Ovary (tissue), 9 donors: ENCODE results near the gene SCN4A. TPM values are rescaled to one million over a fixed set of nuclear protein-coding genes. Genes with fewer than 3 reads are reported as not detected.
"Not testable (repeated sequence)": the region's sequence is repeated elsewhere in the genome, so short reads cannot be mapped to it uniquely, and the experiment has no call there.

Source experiments
- DNase-seq, 5 donors: peaks; one replicate each; pipeline ENCODE4 v3.0.0-alpha.2; 2019 to 2020
- H3K27ac ChIP-seq, 2 donors: fragments of 200-600 bp; one replicate each; pipeline versions ENCODE4 v1.5.1 to v1.8.0; 2019 to 2022
- H3K27me3 ChIP-seq: fragments of 200-600 bp; one replicate; pipeline ENCODE4 v1.8.0; 2022
- H3K36me3 ChIP-seq: fragments of 200-600 bp; sonication (generic); one replicate; pipeline ENCODE4 v1.5.1; 2019
- H3K4me1 ChIP-seq: one replicate; pipeline ENCODE4 v1.8.1; 2013; ENCODE audit warnings: mild to moderate bottlenecking, moderate library complexity; ENCODE audit not compliant: insufficient read depth
- H3K4me3 ChIP-seq: fragments of 200-600 bp; sonication (generic); one replicate; pipeline ENCODE4 v1.5.1; 2017
- H3K9me3 ChIP-seq, 2 donors: fragments of 200-600 bp in 1 of 2; sonication (generic) in 1 of 2; one replicate each; pipeline versions ENCODE4 v1.5.1 to v1.8.1; 2013 to 2019; ENCODE audit warnings: mild to moderate bottlenecking in 1 of 2, moderate library complexity in 1 of 2
- EP300 ChIP-seq: sonication (generic); formaldehyde crosslinking; IDR thresholded peaks from one replicate; pipeline ENCODE4 v1.6.1; 2017; ENCODE audit warnings: antibody characterized with exemption
- POLR2A ChIP-seq: fragments of 450-650 bp; IDR thresholded peaks from one replicate; pipeline ENCODE4 v1.6.1; 2017; ENCODE audit warnings: antibody characterized with exemption, mild to moderate bottlenecking, moderate library complexity
- WGBS, 3 donors: extraction: QIAGEN DNeasy Blood & Tissue Kit in 1 of 3; methylation state at CpG; one replicate each; pipeline versions ENCODE4 v1.1.5 to v1.1.7; 2013 to 2017; 5-methylcytosine and 5-hydroxymethylcytosine counted together
- intact Hi-C, 4 donors: fragments of 100-400 bp; cut with DNase I; formaldehyde crosslinking; loops; one replicate each; pipeline versions ENCODE4 v1.11.0 to v1.15.1; 2022 to 2023
- polyA plus RNA-seq, 2 donors: library from polyadenylated mRNA; stranded (reverse); fragments of 200-250 nt in 1 of 2; fragments of 350-450 nt in 1 of 2; fragmentation: Illumina TruSeq in 1 of 2; extraction: RNeasy Lipid Tissue Mini Kit (QIAGEN cat#74804) in 1 of 2; gene quantifications; one replicate each; pipeline ENCODE4 v1.2.3, GENCODE V29; 2013 to 2014
- total RNA-seq, 7 donors: library from RNA; depleted of rRNA in 2 of 7; stranded (reverse); fragments of >200 nt in 2 of 7; fragmentation: NEBNext Ultra II Directional in 3 of 7; extraction: Animal tissue kit (Norgen Biotek cat#: 25700) in 3 of 7; gene quantifications; one replicate each; pipeline versions ENCODE4 v1.1.0 to v1.2.4, GENCODE V29; 2016 to 2023
- TF ChIP-seq, protein P1 (sequence below), 3 donors: fragments of 450-650 bp in 2 of 3; fragments of 200-600 bp in 1 of 3; IDR thresholded peaks; one replicate each; pipeline versions ENCODE4 v1.5.1 to v1.8.0; 2016 to 2022; ENCODE audit warnings: antibody characterized with exemption in 3 of 3, mild to moderate bottlenecking in 1 of 3
- donor health status: DM: no; HTN: no; CAD: no; lungs with moderate emphysema.
- donor health status: DM: no; HTN: no; CAD: no.
- donor health status: Bipolar disorder and iron deficiency.
- donor health status: DM: yes; HTN: yes; CAD: no.
- donor health status: DM: no; HTN: no; CAD: no.
- donor health status: DM: yes; HTN: yes; CAD: no.

The SCN4A gene
- total and polyA plus RNA-seq, 9 donors, result 0.27 to 2.5 (median 0.62) TPM; not detected in 1

DNA sequence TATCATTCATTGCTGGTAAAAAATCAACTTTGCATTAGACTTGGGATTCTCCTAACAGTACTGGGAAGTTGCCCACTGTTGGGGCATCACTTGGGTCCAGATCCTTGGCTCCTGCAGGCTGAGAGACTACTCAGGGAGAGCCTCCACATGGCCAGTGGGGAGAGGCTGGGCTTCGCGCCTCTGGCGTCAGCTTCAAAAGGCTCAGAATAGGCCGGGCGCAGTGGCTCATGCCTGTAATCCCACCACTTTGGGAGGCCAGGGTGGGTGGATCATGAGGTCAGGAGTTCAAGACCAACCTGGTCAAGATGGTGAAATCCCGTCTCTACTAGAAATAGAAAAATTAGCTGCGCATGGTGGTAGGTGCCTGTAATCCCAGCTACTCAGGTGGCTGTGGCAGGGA is 58.2 kb downstream of the SCN4A start:
- TF ChIP-seq POLR2A (no peak), EP300 (no peak)
- TF ChIP-seq, protein P1, sequence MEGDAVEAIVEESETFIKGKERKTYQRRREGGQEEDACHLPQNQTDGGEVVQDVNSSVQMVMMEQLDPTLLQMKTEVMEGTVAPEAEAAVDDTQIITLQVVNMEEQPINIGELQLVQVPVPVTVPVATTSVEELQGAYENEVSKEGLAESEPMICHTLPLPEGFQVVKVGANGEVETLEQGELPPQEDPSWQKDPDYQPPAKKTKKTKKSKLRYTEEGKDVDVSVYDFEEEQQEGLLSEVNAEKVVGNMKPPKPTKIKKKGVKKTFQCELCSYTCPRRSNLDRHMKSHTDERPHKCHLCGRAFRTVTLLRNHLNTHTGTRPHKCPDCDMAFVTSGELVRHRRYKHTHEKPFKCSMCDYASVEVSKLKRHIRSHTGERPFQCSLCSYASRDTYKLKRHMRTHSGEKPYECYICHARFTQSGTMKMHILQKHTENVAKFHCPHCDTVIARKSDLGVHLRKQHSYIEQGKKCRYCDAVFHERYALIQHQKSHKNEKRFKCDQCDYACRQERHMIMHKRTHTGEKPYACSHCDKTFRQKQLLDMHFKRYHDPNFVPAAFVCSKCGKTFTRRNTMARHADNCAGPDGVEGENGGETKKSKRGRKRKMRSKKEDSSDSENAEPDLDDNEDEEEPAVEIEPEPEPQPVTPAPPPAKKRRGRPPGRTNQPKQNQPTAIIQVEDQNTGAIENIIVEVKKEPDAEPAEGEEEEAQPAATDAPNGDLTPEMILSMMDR (IDR thresholded peaks at IDR 0.05), result no peak
- DNase-seq, result no peak
- H3K36me3 ChIP-seq, result no peaks in the 10 kb centered on the region
- WGBS, 3 donors, result 92 to 97% (median 93%) methylated on average over 7 of the region's 7 CpGs
- H3K4me1 ChIP-seq, result no peaks in the 10 kb centered on the region
- H3K4me3 ChIP-seq, result no peak overlapping the region
- H3K27me3 ChIP-seq, result no peaks in the 10 kb centered on the region
- H3K9me3 ChIP-seq, result no peaks in the 10 kb centered on the region
- intact Hi-C loops, result loop anchor here in 3 of 4 donors (5.0 to 10.0 kb wide), 4 partner anchors 110 to 370 kb away; partner anchors contain the start of genes ERN1 (in 2 of the 3) and ICAM2 (in 1 of the 3)
- no peak overlapping the region for H3K27ac ChIP-seq

DNA sequence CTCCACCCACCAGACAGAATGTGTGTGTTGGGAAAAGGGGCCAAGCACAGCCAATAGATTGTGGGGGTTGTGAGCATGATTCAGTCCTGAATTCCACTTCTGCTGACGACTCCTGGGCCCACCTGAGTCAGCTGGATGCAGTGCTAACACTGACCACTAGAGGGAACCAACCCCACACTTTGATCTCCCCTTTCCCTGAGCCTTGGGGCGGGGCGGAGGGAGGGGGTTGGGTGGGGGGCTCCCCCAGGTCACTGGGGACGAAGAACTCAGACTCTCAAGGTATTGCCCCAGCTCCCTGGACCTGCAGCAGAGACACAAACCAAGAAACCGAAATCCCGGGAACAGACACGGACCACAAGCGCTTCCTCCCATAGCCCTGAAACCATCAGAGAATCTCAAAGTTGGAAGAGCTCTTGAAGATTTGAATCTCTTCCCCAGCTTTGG is 61.0 kb downstream of the SCN4A start:
- no peaks in the 10 kb centered on the region for H3K27me3 ChIP-seq
- no peak overlapping the region for H3K27ac ChIP-seq
- H3K4me3 ChIP-seq, result no peak overlapping the region
- 34 to 37% (median 36%) methylated on average over 8 of the region's 8 CpGs for WGBS, 3 donors
- intact Hi-C loops, result loop anchor here in 3 of 4 donors (5.0 to 10.0 kb wide), 4 partner anchors 113 to 373 kb away; partner anchors contain the start of genes ERN1 (in 2 of the 3) and ICAM2 (in 1 of the 3)
- peak; percentile 31 to 61 (median 53) for DNase-seq
- H3K9me3 ChIP-seq, result no peaks in the 10 kb centered on the region
- TF ChIP-seq EP300, result no peak
- no peak for TF ChIP-seq POLR2A
- TF ChIP-seq, protein P1 (IDR thresholded peaks at IDR 0.05), result peak; percentile 39 to 47 (median 45)
- no peaks in the 10 kb centered on the region for H3K36me3 ChIP-seq
- no peaks in the 10 kb centered on the region for H3K4me1 ChIP-seq

DNA sequence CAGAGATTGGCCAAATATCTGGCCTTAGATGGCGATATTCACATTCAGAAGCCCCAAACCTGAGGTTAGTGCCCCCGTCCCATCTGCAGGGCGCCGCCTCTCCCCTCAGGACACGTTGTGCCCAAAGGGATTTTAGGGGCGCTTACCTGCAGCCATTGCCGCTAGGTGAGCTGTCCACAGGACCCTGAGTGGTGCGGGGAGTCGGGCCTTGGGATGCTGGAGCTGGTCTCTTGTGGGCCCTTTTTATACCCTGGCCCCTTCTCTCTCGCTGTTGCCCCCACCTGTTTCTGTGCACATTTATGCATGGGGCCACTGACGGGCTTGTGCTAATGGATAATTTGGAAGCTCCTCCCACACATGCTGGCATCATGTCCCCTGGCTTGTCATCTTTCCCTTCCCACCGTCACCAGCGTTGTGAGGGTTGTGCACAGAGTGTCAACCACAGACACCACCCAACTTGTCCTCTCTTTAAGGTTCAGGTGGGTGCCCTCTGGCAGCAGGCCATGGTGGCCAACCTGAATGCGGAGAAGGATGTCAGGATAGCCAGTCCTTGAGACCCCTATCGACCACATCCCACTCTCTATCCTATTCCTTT is 61.6 kb downstream of the SCN4A start, which contains the start of gene CSHL1:
TSS of gene CSHL1 (minus strand) at position 218 of the 595 bp plus-strand sequence. CDS start at position 156, 62 bp downstream.
- H3K9me3 ChIP-seq, result no peaks in the 10 kb centered on the region
- no peaks in the 10 kb centered on the region for H3K4me1 ChIP-seq
- no peak within 1 kb of the TSS for H3K27ac ChIP-seq
- no peaks in the 10 kb centered on the region for H3K27me3 ChIP-seq
- TF ChIP-seq, protein P1 (IDR thresholded peaks at IDR 0.05), result no peak
- TF ChIP-seq POLR2A, result no peak
- no peak for TF ChIP-seq EP300
- intact Hi-C loops, result loop anchor here in 3 of 4 donors (5.0 to 10.0 kb wide), 4 partner anchors 114 to 374 kb away; partner anchors contain the start of genes ERN1 (in 2 of the 3) and ICAM2 (in 1 of the 3)
- H3K4me3 ChIP-seq, result no peak within 1 kb of the TSS
- DNase-seq, result no peak
- WGBS, 3 donors, result 71 to 78% (median 72%) methylated on average over 15 of the region's 15 CpGs
- H3K36me3 ChIP-seq, result no peaks in the 10 kb centered on the region

DNA sequence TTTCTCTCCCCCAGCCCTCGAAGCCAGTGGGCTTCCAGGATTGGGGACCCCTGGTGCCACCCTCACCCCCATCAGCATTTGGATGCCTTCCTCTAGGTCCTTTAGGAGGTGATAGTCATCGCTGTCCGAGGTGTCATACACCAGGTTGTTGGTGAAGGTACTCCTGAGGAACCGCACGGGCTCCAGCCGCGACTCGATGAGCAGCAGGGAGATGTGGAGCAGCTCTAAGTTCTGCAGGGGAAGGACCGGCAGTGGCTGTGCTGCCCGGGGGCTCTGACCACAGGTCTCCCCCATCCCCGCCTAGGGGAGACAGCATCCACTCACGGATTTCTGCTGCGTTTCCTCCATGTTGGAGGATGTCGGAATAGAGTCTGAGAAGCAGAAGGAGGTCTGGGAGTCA is 62.6 kb downstream of the SCN4A start:
- H3K4me3 ChIP-seq, result no peak overlapping the region
- no peak for TF ChIP-seq POLR2A
- TF ChIP-seq, protein P1 (IDR thresholded peaks at IDR 0.05), result no peak
- no peak for TF ChIP-seq EP300
- 87 to 91% (median 90%) methylated on average over 14 of the region's 14 CpGs for WGBS, 3 donors
- no peaks in the 10 kb centered on the region for H3K27me3 ChIP-seq
- intact Hi-C loops, result loop anchor here in 3 of 4 donors (5.0 to 10.0 kb wide), 4 partner anchors 115 to 375 kb away; partner anchors contain the start of genes ERN1 (in 2 of the 3) and ICAM2 (in 1 of the 3)
- no peak for DNase-seq
- no peaks in the 10 kb centered on the region for H3K4me1 ChIP-seq
- H3K36me3 ChIP-seq, result no peaks in the 10 kb centered on the region
- H3K27ac ChIP-seq, result no peak overlapping the region
- H3K9me3 ChIP-seq, result no peaks in the 10 kb centered on the region

DNA sequence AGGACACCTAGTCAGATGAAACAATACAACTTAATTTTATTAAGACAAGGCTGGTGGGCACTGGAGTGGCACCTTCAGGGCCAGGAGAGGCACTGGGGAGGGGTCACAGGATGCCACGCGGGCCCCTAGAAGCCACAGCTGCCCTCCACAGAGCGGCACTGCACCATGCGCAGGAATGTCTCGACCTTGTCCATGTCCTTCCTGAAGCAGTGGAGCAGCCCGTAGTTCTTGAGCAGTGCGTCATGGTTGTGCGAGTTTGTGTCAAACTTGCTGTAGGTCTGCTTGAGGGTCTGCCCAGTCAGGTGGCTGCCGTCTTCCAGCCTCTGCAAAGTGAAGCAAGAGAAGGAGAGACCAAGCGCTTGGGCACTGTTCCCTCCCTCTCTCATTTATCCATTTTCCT is 63.1 kb downstream of the SCN4A start:
- intact Hi-C loops, H3K9me3 ChIP-seq, H3K4me1 ChIP-seq, H3K4me3 ChIP-seq, H3K27ac ChIP-seq, H3K27me3 ChIP-seq, H3K36me3 ChIP-seq, DNase-seq: not testable (repeated sequence)
- WGBS, 3 donors, result 93 to 95% (median 94%) methylated on average over 10 of the region's 10 CpGs

DNA sequence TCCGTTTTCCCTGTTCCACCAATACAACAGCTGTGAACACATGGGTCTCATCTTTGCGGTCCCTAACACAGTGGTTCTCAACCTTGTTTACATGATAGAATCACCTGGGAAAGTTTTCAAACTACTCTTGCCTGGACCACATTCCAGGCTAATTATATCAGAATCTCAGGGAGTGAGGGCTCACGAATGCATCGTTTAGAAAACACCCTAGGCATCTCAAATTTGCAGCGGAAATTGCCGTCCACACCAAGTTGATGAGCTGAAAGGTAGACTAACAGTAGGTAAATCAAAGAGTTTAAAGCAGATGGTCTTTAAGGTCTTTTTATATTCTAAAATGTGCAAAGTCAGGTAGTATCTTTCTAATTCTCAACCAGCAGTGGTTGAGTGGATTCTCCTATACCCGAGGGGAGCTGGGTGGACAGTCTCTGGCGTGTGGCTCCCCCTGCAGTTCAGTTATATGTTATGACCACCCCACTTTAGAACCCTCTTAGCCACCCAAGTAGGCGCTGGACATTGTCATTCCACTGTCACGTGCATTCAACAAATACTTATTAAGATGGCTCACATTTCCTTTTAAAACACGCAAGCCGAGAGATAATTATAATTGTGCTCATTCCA is 65.4 kb downstream of the SCN4A start:
- peak in 1 of 5 donors; percentile 40 for DNase-seq
- H3K36me3 ChIP-seq, H3K4me1 ChIP-seq, H3K9me3 ChIP-seq, intact Hi-C loops, H3K4me3 ChIP-seq, H3K27ac ChIP-seq, H3K27me3 ChIP-seq: not testable (repeated sequence)
- WGBS, 3 donors, result 29 to 42% (median 36%) methylated on average over 10 to 12 of the region's 12 CpGs

DNA sequence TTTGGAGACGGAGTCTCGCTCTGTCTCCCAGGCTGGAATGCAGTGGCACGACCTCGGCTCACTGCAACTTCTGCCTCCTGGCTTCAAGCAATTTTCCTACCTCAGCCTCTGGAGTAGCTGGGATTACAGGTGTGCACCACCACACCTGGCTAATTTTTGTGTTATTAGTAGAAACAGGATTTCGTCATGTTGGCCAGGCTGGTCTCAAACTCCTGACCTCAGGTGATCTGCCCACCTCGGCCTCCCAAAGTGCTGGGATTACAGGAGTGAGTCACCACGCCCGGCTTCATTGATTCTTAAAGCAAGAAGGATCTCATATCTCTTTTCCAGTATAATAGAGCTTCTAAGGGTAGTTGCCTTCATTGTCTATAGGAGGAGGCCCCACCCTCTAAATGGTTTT is 67.9 kb downstream of the SCN4A start:
- DNase-seq, H3K9me3 ChIP-seq, H3K36me3 ChIP-seq, H3K27ac ChIP-seq, H3K4me1 ChIP-seq, H3K27me3 ChIP-seq, intact Hi-C loops, H3K4me3 ChIP-seq: not testable (repeated sequence)
- 92 to 96% (median 93%) methylated on average over 8 of the region's 8 CpGs for WGBS, 3 donors
